ENCODE results near the gene ATG2B.

DNA sequence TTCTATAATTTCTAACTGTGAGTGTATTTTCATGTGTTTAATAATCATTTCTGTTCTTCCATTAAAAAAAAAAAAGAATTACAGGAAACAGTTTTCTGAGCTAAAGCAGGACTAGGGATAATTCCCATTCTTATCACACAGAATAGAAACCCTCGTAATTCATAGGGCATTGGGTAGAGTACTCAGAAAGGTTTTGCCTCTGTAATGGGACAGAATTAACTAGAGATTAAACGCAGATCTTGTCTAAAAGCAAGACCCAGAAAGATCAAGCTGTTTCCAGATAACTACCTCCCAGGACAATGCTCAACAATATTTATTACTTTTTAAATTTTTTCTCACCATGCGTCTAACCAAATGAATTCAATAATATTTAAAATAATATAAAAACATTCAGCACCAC, 10.4 kb upstream of the ATG2B start:
- no peak for TF ChIP-seq POLR2A (IDR thresholded peaks at IDR 0.05)
- TF ChIP-seq, protein P1, sequence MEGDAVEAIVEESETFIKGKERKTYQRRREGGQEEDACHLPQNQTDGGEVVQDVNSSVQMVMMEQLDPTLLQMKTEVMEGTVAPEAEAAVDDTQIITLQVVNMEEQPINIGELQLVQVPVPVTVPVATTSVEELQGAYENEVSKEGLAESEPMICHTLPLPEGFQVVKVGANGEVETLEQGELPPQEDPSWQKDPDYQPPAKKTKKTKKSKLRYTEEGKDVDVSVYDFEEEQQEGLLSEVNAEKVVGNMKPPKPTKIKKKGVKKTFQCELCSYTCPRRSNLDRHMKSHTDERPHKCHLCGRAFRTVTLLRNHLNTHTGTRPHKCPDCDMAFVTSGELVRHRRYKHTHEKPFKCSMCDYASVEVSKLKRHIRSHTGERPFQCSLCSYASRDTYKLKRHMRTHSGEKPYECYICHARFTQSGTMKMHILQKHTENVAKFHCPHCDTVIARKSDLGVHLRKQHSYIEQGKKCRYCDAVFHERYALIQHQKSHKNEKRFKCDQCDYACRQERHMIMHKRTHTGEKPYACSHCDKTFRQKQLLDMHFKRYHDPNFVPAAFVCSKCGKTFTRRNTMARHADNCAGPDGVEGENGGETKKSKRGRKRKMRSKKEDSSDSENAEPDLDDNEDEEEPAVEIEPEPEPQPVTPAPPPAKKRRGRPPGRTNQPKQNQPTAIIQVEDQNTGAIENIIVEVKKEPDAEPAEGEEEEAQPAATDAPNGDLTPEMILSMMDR (IDR thresholded peaks at IDR 0.05): no peak
